Measurements from ENCODE around the gene KITLG.

Gene KITLG

DNA sequence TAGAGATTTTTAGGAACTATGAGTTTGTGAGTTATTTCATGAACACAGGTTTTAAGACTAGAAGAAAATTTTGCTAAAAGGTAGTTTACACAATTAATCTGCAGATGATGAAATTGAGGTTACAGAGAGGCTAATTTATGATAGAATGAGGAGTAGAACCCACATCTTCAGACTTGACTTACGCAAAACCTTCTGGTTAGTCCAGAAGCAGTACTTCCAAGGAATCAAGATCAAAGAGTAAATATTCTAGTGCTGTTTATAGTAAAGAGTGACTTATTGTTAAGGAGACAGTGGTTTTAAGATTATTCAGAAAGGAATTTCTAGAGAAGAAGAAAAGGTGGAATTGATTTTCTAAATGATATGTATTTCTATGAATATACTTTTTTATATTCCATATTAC, 10.6 kb upstream of the KITLG start:
- H3F3A ChIP-seq (ENCODE audit: insufficient read depth, low read length), result no peaks in the 10 kb centered on the region
- no peaks in the 10 kb centered on the region for H3K27me3 ChIP-seq (replicated peaks; ENCODE audit: insufficient read depth, low read length)
- H3K4me1 ChIP-seq (ENCODE audit: low read length), result no peaks in the 10 kb centered on the region
- DNase-seq, result no peak
- no peaks in the 10 kb centered on the region for H4K20me1 ChIP-seq (ENCODE audit: insufficient read depth, low read length)
- no peak overlapping the region for H3K4me3 ChIP-seq (ENCODE audit: low read length)
- no peaks in the 10 kb centered on the region for H3K79me2 ChIP-seq (ENCODE audit: low read length)
- H3K9me2 ChIP-seq (replicated peaks; ENCODE audit: insufficient read depth, low read length), result no peaks in the 10 kb centered on the region
- no peak overlapping the region for H3K27ac ChIP-seq (ENCODE audit: low read length)
- H3K9me3 ChIP-seq (replicated peaks; ENCODE audit: insufficient read depth, low read length), result no peaks in the 10 kb centered on the region
- TF ChIP-seq, protein P1, sequence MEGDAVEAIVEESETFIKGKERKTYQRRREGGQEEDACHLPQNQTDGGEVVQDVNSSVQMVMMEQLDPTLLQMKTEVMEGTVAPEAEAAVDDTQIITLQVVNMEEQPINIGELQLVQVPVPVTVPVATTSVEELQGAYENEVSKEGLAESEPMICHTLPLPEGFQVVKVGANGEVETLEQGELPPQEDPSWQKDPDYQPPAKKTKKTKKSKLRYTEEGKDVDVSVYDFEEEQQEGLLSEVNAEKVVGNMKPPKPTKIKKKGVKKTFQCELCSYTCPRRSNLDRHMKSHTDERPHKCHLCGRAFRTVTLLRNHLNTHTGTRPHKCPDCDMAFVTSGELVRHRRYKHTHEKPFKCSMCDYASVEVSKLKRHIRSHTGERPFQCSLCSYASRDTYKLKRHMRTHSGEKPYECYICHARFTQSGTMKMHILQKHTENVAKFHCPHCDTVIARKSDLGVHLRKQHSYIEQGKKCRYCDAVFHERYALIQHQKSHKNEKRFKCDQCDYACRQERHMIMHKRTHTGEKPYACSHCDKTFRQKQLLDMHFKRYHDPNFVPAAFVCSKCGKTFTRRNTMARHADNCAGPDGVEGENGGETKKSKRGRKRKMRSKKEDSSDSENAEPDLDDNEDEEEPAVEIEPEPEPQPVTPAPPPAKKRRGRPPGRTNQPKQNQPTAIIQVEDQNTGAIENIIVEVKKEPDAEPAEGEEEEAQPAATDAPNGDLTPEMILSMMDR (IDR thresholded peaks at IDR 0.05; ENCODE audit: low read length), result no peak
- TF ChIP-seq EZH2phosphoT487 (IDR thresholded peaks at IDR 0.05; ENCODE audit: low read length) (no peak), EZH2 (optimal IDR thresholded peaks at IDR 0.05; ENCODE audit: low read depth, low read length) (no peak)
- H3K36me3 ChIP-seq (replicated peaks; ENCODE audit: insufficient read depth, low read length), result no peaks in the 10 kb centered on the region
- no peak overlapping the region for H3K4me2 ChIP-seq (ENCODE audit: low read depth, low read length)
- no peak overlapping the region for H2AFZ ChIP-seq (ENCODE audit: low read length)
- H3K9ac ChIP-seq (ENCODE audit: low read length), result no peak overlapping the region

DNA sequence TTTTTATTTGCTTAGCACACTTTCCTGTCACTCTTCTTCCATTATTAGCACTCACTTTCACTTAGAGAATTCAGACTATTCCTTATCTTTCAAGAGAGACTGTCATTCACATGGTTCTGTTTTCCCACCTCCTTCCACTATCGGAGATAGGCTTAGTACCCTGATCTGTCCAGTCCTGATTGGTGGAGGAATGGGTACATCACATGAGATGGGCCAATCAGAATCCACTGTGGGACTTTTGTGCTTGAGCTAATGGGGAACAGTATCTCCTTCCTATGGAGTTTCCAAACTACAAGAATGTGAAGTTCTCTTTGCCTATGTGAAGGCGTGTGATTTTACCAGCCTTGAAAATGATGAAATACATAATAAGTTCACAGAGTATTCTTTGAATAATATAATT, 4.8 kb upstream of the KITLG start:
- H3K4me2 ChIP-seq (ENCODE audit: low read depth, low read length), result no peak overlapping the region
- no peak overlapping the region for H3K9ac ChIP-seq (ENCODE audit: low read length)
- H3K9me2 ChIP-seq (replicated peaks; ENCODE audit: insufficient read depth, low read length), result no peaks in the 10 kb centered on the region
- no peak overlapping the region for H3K27ac ChIP-seq (ENCODE audit: low read length)
- no peak overlapping the region for H3K4me3 ChIP-seq (ENCODE audit: low read length)
- H4K20me1 ChIP-seq (ENCODE audit: insufficient read depth, low read length), result no peaks in the 10 kb centered on the region
- H3F3A ChIP-seq (ENCODE audit: insufficient read depth, low read length), result no peaks in the 10 kb centered on the region
- no peaks in the 10 kb centered on the region for H3K79me2 ChIP-seq (ENCODE audit: low read length)
- H2AFZ ChIP-seq (ENCODE audit: low read length), result no peak overlapping the region
- DNase-seq, result no peak
- H3K4me1 ChIP-seq (ENCODE audit: low read length), result no peaks in the 10 kb centered on the region
- TF ChIP-seq EZH2phosphoT487 (IDR thresholded peaks at IDR 0.05; ENCODE audit: low read length), result no peak
- TF ChIP-seq EZH2 (optimal IDR thresholded peaks at IDR 0.05; ENCODE audit: low read depth, low read length), result no peak
- TF ChIP-seq, protein P1 (IDR thresholded peaks at IDR 0.05; ENCODE audit: low read length), result no peak
- no peaks in the 10 kb centered on the region for H3K36me3 ChIP-seq (replicated peaks; ENCODE audit: insufficient read depth, low read length)
- H3K9me3 ChIP-seq (replicated peaks; ENCODE audit: insufficient read depth, low read length), result no peaks in the 10 kb centered on the region
- H3K27me3 ChIP-seq (replicated peaks; ENCODE audit: insufficient read depth, low read length), result no peaks in the 10 kb centered on the region

DNA sequence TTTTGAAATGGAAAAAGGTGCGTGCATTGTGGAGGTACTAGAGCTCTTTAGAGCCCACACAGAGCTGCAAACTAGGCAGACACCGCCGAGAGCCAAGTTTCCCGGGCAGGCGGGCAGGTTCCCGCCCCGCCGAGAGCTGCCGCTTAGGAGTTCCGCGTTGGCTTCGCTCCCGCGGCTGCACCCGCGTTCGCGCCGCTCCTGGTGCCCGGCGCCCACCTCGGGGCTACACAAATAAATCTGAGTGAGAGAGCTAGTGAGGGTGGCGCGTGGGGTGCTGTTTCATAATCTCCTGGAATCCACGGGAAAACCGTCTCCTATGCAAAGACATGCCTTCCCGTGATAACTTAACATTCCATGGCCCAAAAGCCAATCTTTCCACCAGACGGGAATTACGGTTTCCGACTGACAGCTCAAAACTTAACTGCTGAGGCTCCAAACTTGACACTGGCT, 645 bp downstream of the KITLG start:
- H4K20me1 ChIP-seq (ENCODE audit: insufficient read depth, low read length), result no peaks in the 10 kb centered on the region
- no peaks in the 10 kb centered on the region for H3F3A ChIP-seq (ENCODE audit: insufficient read depth, low read length)
- no peaks in the 10 kb centered on the region for H3K9me3 ChIP-seq (replicated peaks; ENCODE audit: insufficient read depth, low read length)
- peak overlapping the region; percentile 15; the same call in 1 of the 2 replicates for H3K9ac ChIP-seq (ENCODE audit: low read length)
- H3K9me2 ChIP-seq (replicated peaks; ENCODE audit: insufficient read depth, low read length), result no peaks in the 10 kb centered on the region
- DNase-seq, result no peak
- no peaks in the 10 kb centered on the region for H3K79me2 ChIP-seq (ENCODE audit: low read length)
- no peaks in the 10 kb centered on the region for H3K4me1 ChIP-seq (ENCODE audit: low read length)
- peak overlapping the region; percentile 64 for H3K4me3 ChIP-seq (ENCODE audit: low read length)
- no peaks in the 10 kb centered on the region for H3K36me3 ChIP-seq (replicated peaks; ENCODE audit: insufficient read depth, low read length)
- peak overlapping the region; percentile 63 for H2AFZ ChIP-seq (ENCODE audit: low read length)
- peak overlapping the region; percentile 95 for H3K4me2 ChIP-seq (ENCODE audit: low read depth, low read length)
- H3K27me3 ChIP-seq (replicated peaks; ENCODE audit: insufficient read depth, low read length), result no peaks in the 10 kb centered on the region
- no peak overlapping the region for H3K27ac ChIP-seq (ENCODE audit: low read length)
- TF ChIP-seq, protein P1 (IDR thresholded peaks at IDR 0.05; ENCODE audit: low read length), result no peak
- no peak for TF ChIP-seq EZH2phosphoT487 (IDR thresholded peaks at IDR 0.05; ENCODE audit: low read length)
- no peak for TF ChIP-seq EZH2 (optimal IDR thresholded peaks at IDR 0.05; ENCODE audit: low read depth, low read length)

Measured in MM.1S (cell line).